H1 (cell line): ENCODE measurements around the gene PDE1A. TPM values are rescaled to one million over a fixed set of nuclear protein-coding genes. Genes with fewer than 3 reads are reported as not detected.

Source experiments
- CHD7 ChIP-seq: fragments of 300-600 bp; sonication (generic); IDR thresholded peaks from 2 replicates; pipeline ENCODE4 v1.7.1; 2012; ENCODE audit warnings: low read length, moderate library complexity, mild to moderate bottlenecking, inconsistent platforms; ENCODE audit not compliant: insufficient replicate concordance
- NANOG ChIP-seq: IDR thresholded peaks from 2 replicates; pipeline ENCODE4 v1.6.1; 2011; ENCODE audit warnings: low read length, low read depth, mild to moderate bottlenecking, inconsistent platforms; ENCODE audit not compliant: insufficient read depth, poor library complexity, severe bottlenecking
- RBBP5 ChIP-seq: IDR thresholded peaks from 2 replicates; pipeline ENCODE4 v1.7.1; 2012; ENCODE audit warnings: low read depth, mild to moderate bottlenecking, inconsistent platforms, low read length, moderate library complexity, borderline replicate concordance
- SIX5 ChIP-seq: IDR thresholded peaks from 2 replicates; pipeline ENCODE4 v1.6.1; 2011; ENCODE audit warnings: mild to moderate bottlenecking, low read depth, low read length
- SP1 ChIP-seq: IDR thresholded peaks from 2 replicates; pipeline ENCODE4 v1.6.1; 2011; ENCODE audit warnings: low read depth, low read length
- polyA plus RNA-seq, 7 experiments: library from polyadenylated mRNA; depleted of rRNA in 3 of 7; stranded (reverse) in 5 of 7; unstranded in 2 of 7; fragments of >200 nt in 5 of 7; fragments of 200-250 nt in 2 of 7; gene quantifications; 1 replicate in 5 of 7; 2 replicates in 1 of 7; 4 replicates in 1 of 7; pipeline versions ENCODE4 v1.2.1 to v1.2.3, GENCODE V29; 2011 to 2013; ENCODE audit warnings: missing spikeins in 2 of 7, mixed read lengths in 2 of 7
- total RNA-seq: library from RNA; stranded (reverse); fragmentation: NEBNext Ultra II Directional; extraction: Animal tissue kit (Norgen Biotek cat#: 25700); gene quantifications from 2 replicates; pipeline ENCODE4 v1.2.1, GENCODE V29; 2021

Gene PDE1A
- total and polyA plus RNA-seq, 2 of the 8 experiments (the other 6 are each of a cell fraction or from before 2014, with no cell fraction given): 0.34 TPM; not detected in 1

DNA sequence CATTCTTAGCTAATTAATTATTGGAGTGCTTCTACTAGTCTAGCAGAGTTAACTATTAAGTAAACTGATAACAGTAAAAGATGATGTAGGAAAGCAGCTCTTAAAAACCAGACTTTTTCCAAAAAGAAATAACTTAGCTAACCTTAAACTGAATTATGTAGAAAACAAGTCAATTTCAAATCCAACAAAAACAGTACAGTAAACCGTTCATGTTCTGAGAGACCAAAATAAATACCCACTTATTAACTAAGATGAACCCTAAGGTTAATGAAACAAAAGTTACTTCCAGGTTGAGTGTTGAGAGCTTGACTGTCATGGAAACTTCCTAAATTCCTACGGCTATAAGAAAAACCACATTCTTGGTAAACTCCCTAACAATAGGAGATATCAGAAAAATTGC is 260.0 kb downstream of the PDE1A start (continued):
- TF ChIP-seq CHD7 (no peak), NANOG (no peak), SP1 (no peak), RBBP5 (no peak), SIX5 (no peak)
